ENCODE results near the gene NSL1. TPM values are rescaled to one million over a fixed set of nuclear protein-coding genes. Genes with fewer than 3 reads are reported as not detected.

Gene NSL1
- total and polyA plus RNA-seq, 2 donors from 2014 or later = 19.5 to 34.5 TPM

DNA sequence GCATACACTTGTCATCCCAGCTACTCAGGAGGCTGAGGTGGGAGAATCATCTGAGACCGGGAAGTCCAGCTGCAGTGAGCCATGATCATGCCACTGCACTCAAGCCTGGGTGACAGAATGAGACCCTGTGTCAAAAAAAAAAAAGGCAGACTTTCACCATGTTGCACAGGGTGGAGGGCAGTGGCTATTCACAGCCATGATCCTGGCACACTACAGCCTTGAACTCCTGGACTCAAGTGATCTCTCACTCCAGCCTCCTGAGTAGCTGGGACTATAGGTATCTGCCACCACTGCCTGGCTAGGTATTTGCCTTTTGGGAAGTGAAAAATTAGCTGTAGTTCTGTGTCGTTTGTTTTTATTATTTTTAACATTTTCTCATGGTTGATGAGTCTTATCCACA, 36.8 kb upstream of the NSL1 start:
- Histone ChIP-seq H3K27me3 (ENCODE audit: control insufficient read depth, insufficient read depth, low read length) (no peaks in the 10 kb centered on the region), H3K9me3 (ENCODE audit: control insufficient read depth in 2 of 3, insufficient read depth in 1 of 3, low read length in 3 of 3) (peaks cover 0 to 16% (median 0%) of the 10 kb centered on the region in 3 donors), H3K4me3 (ENCODE audit: low read length in 3 of 3) (no peak overlapping the region), H3K36me3 (ENCODE audit: control insufficient read depth in 2 of 3, insufficient read depth in 3 of 3, low read length in 3 of 3) (no peaks in the 10 kb centered on the region), H3K27ac (ENCODE audit: low read depth in 2 of 2, low read length in 2 of 2) (no peak overlapping the region), H3K9ac (ENCODE audit: low read length in 3 of 3) (no peak overlapping the region), H3K4me1 (ENCODE audit: control insufficient read depth in 2 of 3, insufficient read depth in 2 of 3, low read depth in 1 of 3, low read length in 3 of 3) (peaks cover 0 to 5% (median 0%) of the 10 kb centered on the region in 3 donors)
- DNase-seq (no peak), FAIRE-seq (no peak)
- intact Hi-C loops (cut with DNase I) = no loop called here
- TF ChIP-seq, protein P1, sequence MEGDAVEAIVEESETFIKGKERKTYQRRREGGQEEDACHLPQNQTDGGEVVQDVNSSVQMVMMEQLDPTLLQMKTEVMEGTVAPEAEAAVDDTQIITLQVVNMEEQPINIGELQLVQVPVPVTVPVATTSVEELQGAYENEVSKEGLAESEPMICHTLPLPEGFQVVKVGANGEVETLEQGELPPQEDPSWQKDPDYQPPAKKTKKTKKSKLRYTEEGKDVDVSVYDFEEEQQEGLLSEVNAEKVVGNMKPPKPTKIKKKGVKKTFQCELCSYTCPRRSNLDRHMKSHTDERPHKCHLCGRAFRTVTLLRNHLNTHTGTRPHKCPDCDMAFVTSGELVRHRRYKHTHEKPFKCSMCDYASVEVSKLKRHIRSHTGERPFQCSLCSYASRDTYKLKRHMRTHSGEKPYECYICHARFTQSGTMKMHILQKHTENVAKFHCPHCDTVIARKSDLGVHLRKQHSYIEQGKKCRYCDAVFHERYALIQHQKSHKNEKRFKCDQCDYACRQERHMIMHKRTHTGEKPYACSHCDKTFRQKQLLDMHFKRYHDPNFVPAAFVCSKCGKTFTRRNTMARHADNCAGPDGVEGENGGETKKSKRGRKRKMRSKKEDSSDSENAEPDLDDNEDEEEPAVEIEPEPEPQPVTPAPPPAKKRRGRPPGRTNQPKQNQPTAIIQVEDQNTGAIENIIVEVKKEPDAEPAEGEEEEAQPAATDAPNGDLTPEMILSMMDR (IDR thresholded peaks at IDR 0.05; ENCODE audit: borderline replicate concordance, extremely low read depth, insufficient read depth) = no peak

GRCh38 chr1:212827831-212828278, 36.3 kb upstream of the NSL1 start:
- intact Hi-C loops (cut with DNase I) = no loop called here
- FAIRE-seq = no peak

GRCh38 chr1:212827171-212827776, 35.7 kb upstream of the NSL1 start:
- no peak for DNase-seq
- no peaks in the 10 kb centered on the region for H3K4me1 ChIP-seq (ENCODE audit: control insufficient read depth in 2 of 3, insufficient read depth in 2 of 3, low read depth in 1 of 3, low read length in 3 of 3)
- peaks cover 0 to 16% (median 0%) of the 10 kb centered on the region in 3 donors for H3K9me3 ChIP-seq (ENCODE audit: control insufficient read depth in 2 of 3, insufficient read depth in 1 of 3, low read length in 3 of 3)
- intact Hi-C loops (cut with DNase I) = no loop called here
- H3K27me3 ChIP-seq (ENCODE audit: control insufficient read depth, insufficient read depth, low read length) = no peaks in the 10 kb centered on the region
- no peak overlapping the region for H3K4me3 ChIP-seq (ENCODE audit: low read length in 3 of 3)
- TF ChIP-seq, protein P1 (IDR thresholded peaks at IDR 0.05; ENCODE audit: borderline replicate concordance, extremely low read depth, insufficient read depth) = no peak
- FAIRE-seq = no peak
- no peak overlapping the region for H3K27ac ChIP-seq (ENCODE audit: low read depth in 2 of 2, low read length in 2 of 2)
- no peak overlapping the region for H3K9ac ChIP-seq (ENCODE audit: low read length in 3 of 3)
- no peaks in the 10 kb centered on the region for H3K36me3 ChIP-seq (ENCODE audit: control insufficient read depth in 2 of 3, insufficient read depth in 3 of 3, low read length in 3 of 3)

More at GRCh38 chr1:212827831-212828278, 36.3 kb upstream of the NSL1 start:
- H3K36me3 ChIP-seq (ENCODE audit: control insufficient read depth in 2 of 3, insufficient read depth in 3 of 3, low read length in 3 of 3) = no peaks in the 10 kb centered on the region
- H3K4me3 ChIP-seq (ENCODE audit: low read length in 3 of 3) = no peak overlapping the region
- peaks cover 0 to 16% (median 0%) of the 10 kb centered on the region in 3 donors for H3K9me3 ChIP-seq (ENCODE audit: control insufficient read depth in 2 of 3, insufficient read depth in 1 of 3, low read length in 3 of 3)
- no peaks in the 10 kb centered on the region for H3K27me3 ChIP-seq (ENCODE audit: control insufficient read depth, insufficient read depth, low read length)
- TF ChIP-seq, protein P1 (IDR thresholded peaks at IDR 0.05; ENCODE audit: borderline replicate concordance, extremely low read depth, insufficient read depth) = no peak
- H3K4me1 ChIP-seq (ENCODE audit: control insufficient read depth in 2 of 3, insufficient read depth in 2 of 3, low read depth in 1 of 3, low read length in 3 of 3) = peaks cover 0 to 2% (median 0%) of the 10 kb centered on the region in 3 donors
- H3K9ac ChIP-seq (ENCODE audit: low read length in 3 of 3) = no peak overlapping the region
- H3K27ac ChIP-seq (ENCODE audit: low read depth in 2 of 2, low read length in 2 of 2) = no peak overlapping the region
- DNase-seq = peak in 1 of 5 donors; percentile 1
